Testis (tissue), 3 donors: ENCODE data around the gene IGSF21. TPM values are rescaled to one million over a fixed set of nuclear protein-coding genes. Genes with fewer than 3 reads are reported as not detected.

Experiments
- DNase-seq: peaks from one replicate; pipeline ENCODE4 v3.0.0-alpha.2; 2019
- H3K27ac ChIP-seq, 2 donors: fragments of 200-600 bp; sonication (generic); one replicate each; pipeline ENCODE4 v1.5.1; 2019
- H3K27me3 ChIP-seq: fragments of 200-600 bp; sonication (generic); one replicate; pipeline ENCODE4 v1.5.1; 2019
- H3K36me3 ChIP-seq: fragments of 200-600 bp; sonication (generic); one replicate; pipeline ENCODE4 v1.5.1; 2017; ENCODE audit warnings: low read depth; ENCODE audit errors: missing control alignments
- H3K4me1 ChIP-seq: fragments of 200-600 bp; sonication (generic); one replicate; pipeline ENCODE4 v1.5.1; 2019
- H3K4me3 ChIP-seq, 2 donors: fragments of 200-600 bp; sonication (generic); one replicate each; pipeline ENCODE4 v1.5.1; 2017 to 2019
- H3K9me3 ChIP-seq: fragments of 200-600 bp; sonication (generic); one replicate; pipeline ENCODE4 v1.5.1; 2017
- CTCF ChIP-seq, 3 experiments: fragments of 450-650 bp in 2 of 3; fragments of 200-600 bp in 1 of 3; sonication (generic) in 1 of 3; IDR thresholded peaks; one replicate each; pipeline ENCODE4 v1.5.1; 2016 to 2019; ENCODE audit warnings: antibody characterized with exemption in 3 of 3, mild to moderate bottlenecking in 2 of 3, moderate library complexity in 1 of 3
- POLR2A ChIP-seq: fragments of 450-650 bp; IDR thresholded peaks from one replicate; pipeline ENCODE4 v1.6.1; 2017; ENCODE audit warnings: antibody characterized with exemption, mild to moderate bottlenecking, moderate library complexity
- WGBS, 2 donors: methylation state at CpG; one replicate each; pipeline ENCODE4 v1.1.5; 2018; 5-methylcytosine and 5-hydroxymethylcytosine counted together
- intact Hi-C: fragments of 100-400 bp; cut with DNase I; formaldehyde crosslinking; loops from one replicate; pipeline ENCODE4 v1.15.1; 2023; ENCODE audit warnings: low total_unique reads
- polyA plus RNA-seq: library from polyadenylated mRNA; stranded (reverse); fragments of 350-450 nt; fragmentation: Illumina TruSeq; extraction: RNeasy Lipid Tissue Mini Kit (QIAGEN cat#74804); gene quantifications from one replicate; pipeline ENCODE4 v1.2.3, GENCODE V29; 2014; ENCODE audit warnings: low read depth, low replicate concordance; ENCODE audit not compliant: insufficient read depth
- total RNA-seq, 2 donors: library from RNA; depleted of rRNA; stranded (reverse); fragments of >200 nt; gene quantifications; one replicate each; pipeline ENCODE4 v1.2.3, GENCODE V29; 2016

IGSF21 gene
- total and polyA plus RNA-seq, 3 donors from 2014 or later: 1.7 to 4.2 (median 2.9) TPM

DNA sequence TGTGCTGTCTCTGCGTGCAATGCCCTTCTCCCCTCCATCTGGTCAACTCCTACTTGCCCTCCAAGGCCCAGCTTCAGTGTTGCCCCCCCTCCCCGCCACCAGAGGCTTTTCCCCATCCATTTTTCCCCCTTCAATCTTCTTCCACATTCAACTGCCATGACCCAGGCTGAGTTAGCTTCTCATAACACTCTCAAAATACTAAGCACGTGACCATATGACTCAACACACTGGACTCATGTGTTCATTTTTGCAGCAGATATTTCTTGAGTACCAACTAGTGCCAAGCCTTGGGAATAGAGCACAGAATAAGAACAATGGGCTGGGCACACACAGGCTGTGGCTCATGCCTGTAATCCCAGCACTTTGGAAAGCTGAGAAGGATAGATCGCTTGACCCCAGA is 132.1 kb downstream of the IGSF21 start:
- H3K4me1 ChIP-seq: no peaks in the 10 kb centered on the region
- 85 to 91% methylated on average over 4 of the region's 4 CpGs for WGBS, 2 donors
- no peak overlapping the region for H3K27ac ChIP-seq
- DNase-seq: no peak
- intact Hi-C loops: no loop called here
- TF ChIP-seq POLR2A: no peak
- H3K36me3 ChIP-seq: no peaks in the 10 kb centered on the region
- H3K4me3 ChIP-seq: no peak overlapping the region
- no peaks in the 10 kb centered on the region for H3K9me3 ChIP-seq
- H3K27me3 ChIP-seq: no peaks in the 10 kb centered on the region

GRCh38 chr1:18240906-18241305 is 133.3 kb downstream of the IGSF21 start:
- Histone ChIP-seq H3K9me3 (no peaks in the 10 kb centered on the region), H3K36me3 (no peaks in the 10 kb centered on the region), H3K27me3 (no peaks in the 10 kb centered on the region), H3K4me1 (no peaks in the 10 kb centered on the region), H3K4me3 (no peak overlapping the region), H3K27ac (no peak overlapping the region)
- TF ChIP-seq POLR2A (no peak), CTCF (IDR thresholded peaks at IDR 0.05) (no peak)
- DNase-seq: no peak
- 38 to 44% methylated on average over 1 of the region's 1 CpG for WGBS, 2 donors
- intact Hi-C loops: no loop called here

GRCh38 chr1:18241891-18242290 is 134.3 kb downstream of the IGSF21 start:
- DNase-seq: no peak
- Histone ChIP-seq H3K27me3 (no peaks in the 10 kb centered on the region), H3K4me3 (no peak overlapping the region), H3K4me1 (no peaks in the 10 kb centered on the region), H3K36me3 (no peaks in the 10 kb centered on the region), H3K27ac (no peak overlapping the region), H3K9me3 (no peaks in the 10 kb centered on the region)
- intact Hi-C loops: no loop called here
- WGBS, 2 donors: 76% methylated on average over 7 of the region's 7 CpGs; no CpG with 5 or more reads in 1 of the 2 donors
- no peak for TF ChIP-seq CTCF (IDR thresholded peaks at IDR 0.05)

GRCh38 chr1:18243503-18244175 is 136.0 kb downstream of the IGSF21 start:
- Histone ChIP-seq H3K4me1 (no peaks in the 10 kb centered on the region), H3K36me3 (no peaks in the 10 kb centered on the region), H3K27me3 (no peaks in the 10 kb centered on the region), H3K4me3 (no peak overlapping the region), H3K9me3 (no peaks in the 10 kb centered on the region), H3K27ac (no peak overlapping the region)
- 63 to 69% methylated on average over 10 of the region's 10 CpGs for WGBS, 2 donors
- intact Hi-C loops: no loop called here
- no peak for DNase-seq
- TF ChIP-seq POLR2A (no peak), CTCF (IDR thresholded peaks at IDR 0.05) (no peak)

DNA sequence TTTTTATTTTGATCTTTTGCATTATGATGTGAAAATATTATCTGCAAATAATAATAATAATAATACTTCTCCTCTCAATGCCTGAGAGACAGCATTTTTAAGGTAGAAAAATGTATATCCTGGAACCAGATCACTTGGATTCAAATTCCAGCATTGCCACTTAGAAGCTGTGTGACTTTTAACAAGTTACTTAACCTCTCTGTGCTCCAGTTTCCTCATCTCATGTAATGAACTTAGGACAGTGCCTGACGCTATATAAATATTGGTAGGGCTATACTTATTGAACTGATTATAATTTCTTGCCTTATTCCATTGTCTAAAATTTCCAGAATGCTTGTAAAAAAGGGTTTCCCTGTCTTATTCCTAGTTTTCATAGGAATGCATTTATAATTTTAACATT is 137.2 kb downstream of the IGSF21 start:
- DNase-seq: no peak
- WGBS, 2 donors: 72 to 83% methylated on average over 1 of the region's 1 CpG
- no peaks in the 10 kb centered on the region for H3K27me3 ChIP-seq
- no peaks in the 10 kb centered on the region for H3K4me1 ChIP-seq
- H3K27ac ChIP-seq: no peak overlapping the region
- no peaks in the 10 kb centered on the region for H3K36me3 ChIP-seq
- TF ChIP-seq CTCF (IDR thresholded peaks at IDR 0.05) (no peak), POLR2A (no peak)
- intact Hi-C loops: no loop called here
- H3K9me3 ChIP-seq: no peaks in the 10 kb centered on the region
- no peak overlapping the region for H3K4me3 ChIP-seq
